Neural crest cell (in vitro differentiated cells): ENCODE measurements around the gene APPBP2. TPM values are rescaled to one million over a fixed set of nuclear protein-coding genes. Genes with fewer than 3 reads are reported as not detected.

Experiments used
- DNase-seq: peaks from one replicate; pipeline ENCODE4 v3.0.0; 2021; ENCODE audit warnings: low read depth, mixed read lengths, low spot score
- H3K27ac Mint-ChIP-seq: one replicate; pipeline ENCODE4 v1.8.0; 2021; ENCODE audit warnings: mild to moderate bottlenecking, mixed read lengths; ENCODE audit not compliant: unreplicated experiment
- H3K27me3 Mint-ChIP-seq: 2 replicates; pipeline ENCODE4 v1.8.0; 2021; ENCODE audit warnings: low read depth, mild to moderate bottlenecking, mixed read lengths
- H3K36me3 Mint-ChIP-seq: 2 replicates; pipeline ENCODE4 v1.8.0; 2021; ENCODE audit warnings: low read depth, mild to moderate bottlenecking, mixed read lengths
- H3K4me1 Mint-ChIP-seq: 2 replicates; pipeline ENCODE4 v1.8.0; 2021; ENCODE audit warnings: mixed read lengths
- H3K4me3 Mint-ChIP-seq: one replicate; pipeline ENCODE4 v1.8.0; 2021; ENCODE audit warnings: mild to moderate bottlenecking, mixed read lengths
- H3K9me3 Mint-ChIP-seq: 2 replicates; pipeline ENCODE4 v1.8.0; 2021; ENCODE audit warnings: mixed read lengths
- CTCF ChIP-seq: fragments of 200-600 bp; sonication (generic); conservative IDR thresholded peaks from 2 replicates; pipeline ENCODE4 v1.5.0; 2021; ENCODE audit warnings: antibody characterized with exemption, mild to moderate bottlenecking
- total RNA-seq: library from RNA; stranded (reverse); gene quantifications from 2 replicates; pipeline ENCODE4 v1.2.1, GENCODE V29; 2021

Gene APPBP2
- total RNA-seq, 1 donor from 2014 or later: 59.2 TPM

- no peak overlapping the region for H3K4me3 Mint-ChIP-seq
- no peak overlapping the region for H3K27ac Mint-ChIP-seq
- no peaks in the 10 kb centered on the region for H3K27me3 Mint-ChIP-seq
- no peaks in the 10 kb centered on the region for H3K4me1 Mint-ChIP-seq
- TF ChIP-seq CTCF: no peak
- DNase-seq: no peak
- H3K9me3 Mint-ChIP-seq: peaks cover under 1% of the 10 kb centered on the region
- no peaks in the 10 kb centered on the region for H3K36me3 Mint-ChIP-seq
Measured at GRCh38 chr17:60415146-60415545, 110.9 kb downstream of the APPBP2 start.

- H3K4me3 Mint-ChIP-seq: no peak overlapping the region
- TF ChIP-seq CTCF: no peak
Measured at GRCh38 chr17:60412701-60413100, 113.3 kb downstream of the APPBP2 start.

GRCh38 chr17:60410001-60410400 is 116.0 kb downstream of the APPBP2 start:
- Mint-ChIP-seq H3K27me3 (no peaks in the 10 kb centered on the region), H3K27ac (no peak overlapping the region), H3K4me1 (no peaks in the 10 kb centered on the region), H3K4me3 (no peak overlapping the region), H3K9me3 (peaks cover 4% of the 10 kb centered on the region), H3K36me3 (no peaks in the 10 kb centered on the region)
- DNase-seq: no peak
- TF ChIP-seq CTCF: no peak

More at GRCh38 chr17:60412701-60413100, 113.3 kb downstream of the APPBP2 start:
- Mint-ChIP-seq H3K27me3 (no peaks in the 10 kb centered on the region), H3K36me3 (no peaks in the 10 kb centered on the region), H3K9me3 (peaks cover 4% of the 10 kb centered on the region), H3K27ac (no peak overlapping the region), H3K4me1 (no peaks in the 10 kb centered on the region)
- DNase-seq: no peak

DNA sequence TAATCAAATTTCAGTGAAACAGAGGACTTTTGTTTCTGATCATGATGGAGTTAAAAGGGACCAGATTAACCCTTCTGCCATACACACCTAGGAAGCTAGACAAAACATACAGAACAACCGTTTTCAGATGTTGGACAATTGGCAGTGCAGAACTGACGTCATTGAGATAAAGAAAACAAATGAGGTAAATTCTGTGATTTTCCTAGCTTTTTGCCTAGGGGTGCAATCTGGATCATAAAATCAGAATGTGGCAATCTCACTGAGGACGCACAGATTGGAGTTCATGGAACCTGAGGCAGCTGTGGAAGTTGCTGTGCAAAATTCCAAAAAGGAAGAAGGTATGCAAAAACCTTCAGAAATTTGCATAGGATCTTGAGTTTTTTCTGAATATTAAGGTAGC is 119.2 kb downstream of the APPBP2 start:
- Mint-ChIP-seq H3K4me3 (no peak overlapping the region), H3K36me3 (no peaks in the 10 kb centered on the region), H3K4me1 (no peaks in the 10 kb centered on the region), H3K27ac (no peak overlapping the region), H3K27me3 (no peaks in the 10 kb centered on the region), H3K9me3 (peaks cover 4% of the 10 kb centered on the region)
- no peak for TF ChIP-seq CTCF
- DNase-seq: no peak

DNA sequence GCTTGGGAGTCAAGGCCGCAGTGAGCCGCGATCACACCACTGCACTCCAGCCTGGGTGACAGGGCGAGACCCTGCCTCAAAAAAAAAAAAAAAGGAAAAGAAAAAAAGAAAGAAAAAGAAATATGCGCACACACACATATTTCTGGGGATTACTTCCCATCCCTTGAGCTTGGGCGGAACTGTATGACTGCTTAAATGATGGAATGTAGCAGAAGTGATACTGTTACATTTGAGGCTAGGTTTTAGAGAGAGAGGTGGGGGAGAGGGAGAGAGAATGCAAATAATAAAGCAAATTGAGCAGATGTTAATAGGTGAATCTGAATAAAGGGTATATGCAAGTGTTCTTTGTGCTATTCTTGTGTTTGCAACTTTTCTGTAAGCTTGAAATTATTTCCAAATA is 122.1 kb downstream of the APPBP2 start:
- Mint-ChIP-seq H3K4me3 (no peak overlapping the region), H3K27ac (no peak overlapping the region), H3K9me3 (no peaks in the 10 kb centered on the region), H3K4me1 (no peaks in the 10 kb centered on the region), H3K36me3 (no peaks in the 10 kb centered on the region), H3K27me3 (no peaks in the 10 kb centered on the region)
- no peak for TF ChIP-seq CTCF
- no peak for DNase-seq

GRCh38 chr17:60403523-60403810 is 122.6 kb downstream of the APPBP2 start:
- H3K36me3 Mint-ChIP-seq: no peaks in the 10 kb centered on the region
- no peaks in the 10 kb centered on the region for H3K27me3 Mint-ChIP-seq
- H3K27ac Mint-ChIP-seq: no peak overlapping the region
- TF ChIP-seq CTCF: no peak
- no peak overlapping the region for H3K4me3 Mint-ChIP-seq
- no peak for DNase-seq
- no peaks in the 10 kb centered on the region for H3K4me1 Mint-ChIP-seq
- no peaks in the 10 kb centered on the region for H3K9me3 Mint-ChIP-seq
